DND-41 (cell line): ENCODE measurements around the gene MFSD11.

Source experiments
- ATAC-seq: fragments of 200-7000 bp; cut with Tn5 transposase; 3 replicates; pipeline ENCODE4 v1.9.1; 2021; ENCODE audit warnings: low read depth; ENCODE audit not compliant: insufficient read depth
- DNase-seq: peaks from one replicate; pipeline ENCODE4 v3.0.0-alpha.2; 2020
- H2AFZ ChIP-seq: 2 replicates; pipeline ENCODE4 v1.6.0; 2012; ENCODE audit warnings: low read depth, low read length
- H3K27ac ChIP-seq: 2 replicates; pipeline ENCODE4 v1.5.1; 2012; ENCODE audit warnings: low read length, inconsistent platforms
- H3K27me3 ChIP-seq: fragments of 200-600 bp; sonication (generic); 2 replicates; pipeline ENCODE4 v1.6.0; 2012; ENCODE audit warnings: low read length, mild to moderate bottlenecking, inconsistent platforms; ENCODE audit not compliant: insufficient read depth, poor library complexity
- H3K36me3 ChIP-seq: 2 replicates; pipeline ENCODE4 v1.5.1; 2012; ENCODE audit warnings: low read length, inconsistent platforms; ENCODE audit not compliant: insufficient read depth
- H3K4me1 ChIP-seq: 2 replicates; pipeline ENCODE4 v1.5.1; 2012; ENCODE audit warnings: mild to moderate bottlenecking, low read length; ENCODE audit not compliant: insufficient read depth
- H3K4me2 ChIP-seq: 2 replicates; pipeline ENCODE4 v1.6.0; 2012; ENCODE audit warnings: mild to moderate bottlenecking, moderate library complexity, low read length, inconsistent platforms; ENCODE audit not compliant: insufficient read depth
- H3K4me3 ChIP-seq, 2 experiments: fragments of 200-600 bp in 1 of 2; shearing (Covaris generic) in 1 of 2; 2 replicates each; pipeline ENCODE4 v1.5.1; 2012 to 2016; ENCODE audit warnings: inconsistent platforms in 2 of 2, low read length in 2 of 2, mild to moderate bottlenecking in 2 of 2, low read depth in 1 of 2, moderate library complexity in 1 of 2
- H3K79me2 ChIP-seq: 2 replicates; pipeline ENCODE4 v1.6.0; 2012; ENCODE audit warnings: low read length, inconsistent platforms; ENCODE audit not compliant: insufficient read depth
- H3K9ac ChIP-seq: 2 replicates; pipeline ENCODE4 v1.6.0; 2012; ENCODE audit warnings: low read depth, mild to moderate bottlenecking, inconsistent platforms, low read length, moderate library complexity
- H3K9me3 ChIP-seq: 2 replicates; pipeline ENCODE4 v1.5.1; 2012; ENCODE audit warnings: low read length, moderate library complexity, mild to moderate bottlenecking, inconsistent platforms; ENCODE audit not compliant: insufficient read depth, severe bottlenecking
- H4K20me1 ChIP-seq: 2 replicates; pipeline ENCODE4 v1.6.0; 2012; ENCODE audit warnings: low read length; ENCODE audit not compliant: insufficient read depth
- CTCF ChIP-seq: IDR thresholded peaks from 2 replicates; pipeline ENCODE4 v1.5.1; 2012; ENCODE audit warnings: borderline replicate concordance, low read length, moderate library complexity, mild to moderate bottlenecking; ENCODE audit not compliant: poor library complexity, severe bottlenecking; ENCODE audit errors: extremely low read depth
- EZH2 ChIP-seq: IDR thresholded peaks from 3 replicates; pipeline ENCODE4 v1.6.1; 2012; ENCODE audit warnings: borderline replicate concordance, low read depth, mild to moderate bottlenecking, moderate library complexity, low read length, inconsistent platforms; ENCODE audit not compliant: severe bottlenecking

The MFSD11 gene

GRCh38 chr17:76793775-76794174 is 55.9 kb downstream of the MFSD11 start:
- Histone ChIP-seq H3K4me2 (no peak overlapping the region), H4K20me1 (no peaks in the 10 kb centered on the region), H3K79me2 (no peaks in the 10 kb centered on the region), H3K36me3 (no peaks in the 10 kb centered on the region), H3K4me3 (no peak overlapping the region), H3K27me3 (no peaks in the 10 kb centered on the region), H3K27ac (no peak overlapping the region), H3K9me3 (no peaks in the 10 kb centered on the region), H3K9ac (no peak overlapping the region), H3K4me1 (peaks cover 34% of the 10 kb centered on the region), H2AFZ (no peak overlapping the region)
- TF ChIP-seq CTCF: peak; percentile 67
- TF ChIP-seq EZH2: no peak
- peak; percentile 30 for DNase-seq
- no peak for ATAC-seq

GRCh38 chr17:76796081-76796480 is 58.2 kb downstream of the MFSD11 start:
- Histone ChIP-seq H3K9ac (no peak overlapping the region), H2AFZ (no peak overlapping the region), H3K9me3 (no peaks in the 10 kb centered on the region), H3K4me3 (no peak overlapping the region), H3K4me1 (peaks cover 16% of the 10 kb centered on the region), H3K79me2 (no peaks in the 10 kb centered on the region), H4K20me1 (no peaks in the 10 kb centered on the region), H3K27me3 (no peaks in the 10 kb centered on the region), H3K36me3 (no peaks in the 10 kb centered on the region), H3K4me2 (no peak overlapping the region), H3K27ac (no peak overlapping the region)
- ATAC-seq (no peak), DNase-seq (no peak)
- no peak for TF ChIP-seq EZH2
- TF ChIP-seq CTCF: no peak

GRCh38 chr17:76797241-76797840 is 59.4 kb downstream of the MFSD11 start:
- DNase-seq: no peak
- H3K36me3 ChIP-seq: no peaks in the 10 kb centered on the region
- no peak overlapping the region for H3K27ac ChIP-seq
- no peaks in the 10 kb centered on the region for H3K9me3 ChIP-seq
- peaks cover 4% of the 10 kb centered on the region for H3K4me1 ChIP-seq
- H3K27me3 ChIP-seq: no peaks in the 10 kb centered on the region
- H4K20me1 ChIP-seq: no peaks in the 10 kb centered on the region
- H3K79me2 ChIP-seq: no peaks in the 10 kb centered on the region
- no peak overlapping the region for H2AFZ ChIP-seq
- no peak overlapping the region for H3K4me3 ChIP-seq
- no peak overlapping the region for H3K9ac ChIP-seq
- TF ChIP-seq EZH2 (no peak), CTCF (no peak)
- H3K4me2 ChIP-seq: no peak overlapping the region
- no peak for ATAC-seq

GRCh38 chr17:76801706-76802105 is 63.8 kb downstream of the MFSD11 start:
- Histone ChIP-seq H3K4me1 (no peaks in the 10 kb centered on the region), H3K79me2 (no peaks in the 10 kb centered on the region), H3K9ac (no peak overlapping the region), H3K36me3 (no peaks in the 10 kb centered on the region), H3K4me2 (no peak overlapping the region), H2AFZ (no peak overlapping the region), H3K27me3 (no peaks in the 10 kb centered on the region), H3K4me3 (no peak overlapping the region), H4K20me1 (no peaks in the 10 kb centered on the region), H3K27ac (no peak overlapping the region), H3K9me3 (no peaks in the 10 kb centered on the region)
- TF ChIP-seq EZH2 (no peak), CTCF (no peak)
- no peak for DNase-seq
- no peak for ATAC-seq
